NCI-H2081 (cell line): Measurements from ENCODE around the gene CAPRIN2.

Experiments
- DNase-seq, 2 experiments: peaks; one replicate each; lab custom pipeline; 2025; lab: John Stamatoyannopoulos, UW

The CAPRIN2 gene

GRCh38 chr12:30764251-30764650, 9.5 kb upstream of the CAPRIN2 start:
- DNase-seq = peak; percentile 46 to 80

GRCh38 chr12:30763053-30763452, 8.3 kb upstream of the CAPRIN2 start:
- no peak for DNase-seq

- DNase-seq = no peak
Observed at GRCh38 chr12:30761730-30762129, 7.0 kb upstream of the CAPRIN2 start.

- DNase-seq = no peak
Observed at GRCh38 chr12:30757316-30757715, 2.6 kb upstream of the CAPRIN2 start.

- DNase-seq = no peak
Observed at GRCh38 chr12:30756074-30756473, 1.3 kb upstream of the CAPRIN2 start.

- DNase-seq = no peak
Observed at GRCh38 chr12:30755395-30755762, 628 bp upstream of the CAPRIN2 start.

- DNase-seq = no peak
Observed at GRCh38 chr12:30754383-30754749, 385 bp downstream of the CAPRIN2 start.

- no peak for DNase-seq
Observed at GRCh38 chr12:30753751-30754382, 884 bp downstream of the CAPRIN2 start.

GRCh38 chr12:30753233-30753632, 1.5 kb downstream of the CAPRIN2 start:
- peak in 1 of 2 experiments; percentile 5 for DNase-seq

GRCh38 chr12:30752255-30752654, 2.5 kb downstream of the CAPRIN2 start:
- DNase-seq = no peak

GRCh38 chr12:30748147-30748546, 6.6 kb downstream of the CAPRIN2 start:
- no peak for DNase-seq

- DNase-seq = no peak
Observed at GRCh38 chr12:30746190-30746589, 8.6 kb downstream of the CAPRIN2 start.

GRCh38 chr12:30744321-30744720, 10.4 kb downstream of the CAPRIN2 start:
- no peak for DNase-seq

- no peak for DNase-seq
Observed at GRCh38 chr12:30740274-30740673, 14.5 kb downstream of the CAPRIN2 start.

- no peak for DNase-seq
Observed at GRCh38 chr12:30739020-30739419, 15.7 kb downstream of the CAPRIN2 start.

GRCh38 chr12:30732954-30733637, 21.7 kb downstream of the CAPRIN2 start:
- no peak for DNase-seq

- DNase-seq = no peak
Observed at GRCh38 chr12:30730011-30730410, 24.7 kb downstream of the CAPRIN2 start.

GRCh38 chr12:30729547-30729946, 25.2 kb downstream of the CAPRIN2 start:
- DNase-seq = no peak

GRCh38 chr12:30726647-30727046, 28.1 kb downstream of the CAPRIN2 start:
- no peak for DNase-seq

GRCh38 chr12:30725739-30726138, 29.0 kb downstream of the CAPRIN2 start:
- DNase-seq = no peak

- DNase-seq = no peak
Observed at GRCh38 chr12:30719060-30719459, 35.7 kb downstream of the CAPRIN2 start.

- DNase-seq = no peak
Observed at GRCh38 chr12:30707613-30708342, 47.0 kb downstream of the CAPRIN2 start.

- DNase-seq = peak in 1 of 2 experiments; percentile 63
Observed at GRCh38 chr12:30706476-30706875, 48.3 kb downstream of the CAPRIN2 start.
